NCI-H128 (cell line): ENCODE data around the gene VWA7.
A peak's percentile ranks its signal among the peaks of the same experiment; 100 is the strongest.
"Not testable (repeated sequence)": the region's sequence is repeated elsewhere in the genome, so short reads cannot be mapped to it uniquely, and the experiment has no call there.

Experiments used
- DNase-seq: peaks from one replicate; lab custom pipeline; 2025; ENCODE audit not compliant: unreplicated experiment; lab: John Stamatoyannopoulos, UW

Gene VWA7

DNA sequence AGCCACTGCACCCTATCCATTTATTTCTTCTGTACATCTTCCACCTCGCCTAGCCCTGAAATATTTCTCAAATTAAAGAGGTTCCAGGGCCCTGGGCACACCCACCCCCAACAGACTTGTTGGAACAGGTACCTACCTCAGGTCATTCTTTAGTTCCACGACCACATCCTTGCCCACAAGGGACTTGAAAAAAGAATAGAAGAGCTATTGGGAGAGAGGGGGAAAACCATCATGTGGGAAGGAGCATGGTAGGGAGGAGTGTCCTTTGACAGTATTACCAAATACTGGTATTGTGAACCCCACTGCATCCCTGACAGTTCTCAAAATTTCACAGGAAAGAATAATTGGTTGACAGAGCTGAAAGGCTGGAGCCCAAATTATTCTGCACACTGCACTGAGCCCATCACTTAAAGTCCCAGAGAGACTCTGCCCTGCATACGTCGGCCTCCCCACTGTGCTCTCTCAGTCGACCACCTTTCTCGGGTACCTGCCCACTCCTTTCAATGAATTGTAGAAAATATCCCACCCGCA is 28.9 kb upstream of the VWA7 start:
- DNase-seq = no peak

DNA sequence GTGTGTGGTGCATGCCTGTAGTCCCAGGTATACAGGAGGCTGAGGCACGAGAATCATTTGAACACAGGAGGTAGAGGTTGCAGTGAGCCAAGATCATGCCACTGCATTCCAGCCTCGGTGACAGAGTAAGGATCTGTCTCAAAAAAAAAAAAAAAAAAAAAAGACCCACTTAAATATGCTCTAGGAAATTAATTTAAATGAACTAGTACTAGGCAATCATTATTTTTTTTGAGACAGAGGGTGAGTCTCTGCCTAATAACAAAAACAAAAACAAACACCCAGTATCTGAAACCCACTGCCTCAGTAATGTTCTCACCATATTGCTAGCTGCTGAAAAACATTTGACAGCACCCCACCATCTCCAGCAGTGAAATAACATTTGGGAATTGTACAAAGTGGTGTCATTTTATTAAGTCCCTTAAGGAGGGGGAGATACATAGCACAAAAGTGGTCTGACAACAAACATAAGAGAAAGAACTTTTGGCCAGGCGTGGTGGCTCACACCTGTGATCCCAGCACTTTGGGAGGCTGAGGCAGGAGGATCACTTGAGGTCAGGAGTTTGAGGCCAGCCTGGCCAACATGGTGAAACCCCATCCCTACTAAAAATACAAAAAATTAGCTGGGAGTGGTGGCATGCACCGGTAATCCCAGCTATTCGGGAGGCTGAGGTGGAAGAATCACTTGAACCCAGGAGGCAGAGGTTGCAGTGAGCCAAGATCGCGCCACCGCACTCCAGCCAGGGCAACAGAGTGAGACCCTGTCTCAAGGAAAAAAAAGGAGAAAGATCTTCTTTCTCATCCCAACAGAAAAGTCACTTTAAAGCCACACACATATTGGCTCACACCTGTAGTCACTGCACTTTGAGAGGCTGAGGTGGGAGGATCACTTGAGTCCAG is 24.2 kb upstream of the VWA7 start:
- DNase-seq = not testable (repeated sequence)

DNA sequence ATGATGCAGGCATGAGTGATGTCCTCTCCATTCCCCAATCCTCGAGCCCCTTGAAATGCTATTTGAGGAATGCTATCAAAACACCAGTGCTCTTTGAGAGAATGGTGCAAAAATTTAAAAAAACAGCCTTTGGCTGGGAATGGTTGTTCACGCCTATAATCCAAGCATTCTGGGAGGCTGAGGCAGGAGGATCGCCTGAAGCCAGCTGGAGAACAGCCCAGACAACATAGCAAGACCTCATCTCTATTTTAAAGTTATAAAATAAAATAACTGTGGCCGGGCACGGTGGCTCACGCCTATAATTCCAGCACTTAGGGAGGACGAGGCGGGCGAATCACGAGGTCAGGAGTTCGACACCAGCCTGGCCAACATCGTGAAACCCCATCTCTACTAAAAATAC is 22.7 kb upstream of the VWA7 start:
- DNase-seq = no peak

DNA sequence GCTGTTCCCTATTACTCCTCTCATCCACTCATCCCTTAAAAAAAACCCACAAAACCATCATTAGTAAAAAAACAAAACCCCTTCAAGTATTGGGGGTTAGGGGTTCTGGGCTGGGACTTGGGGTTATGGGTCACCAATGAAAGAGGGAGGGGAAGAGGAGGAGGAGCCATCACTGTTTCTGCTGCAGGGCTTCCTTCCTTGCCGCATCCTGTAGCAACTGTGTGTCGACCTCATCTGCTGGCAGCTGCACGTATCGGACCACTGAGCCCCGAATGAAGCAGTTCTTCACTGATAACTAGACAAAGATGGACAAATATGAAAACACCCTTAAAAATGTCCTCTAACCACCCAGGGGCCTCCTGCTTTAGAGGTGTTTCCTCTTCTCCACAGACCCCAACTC is 20.5 kb upstream of the VWA7 start:
- no peak for DNase-seq

DNA sequence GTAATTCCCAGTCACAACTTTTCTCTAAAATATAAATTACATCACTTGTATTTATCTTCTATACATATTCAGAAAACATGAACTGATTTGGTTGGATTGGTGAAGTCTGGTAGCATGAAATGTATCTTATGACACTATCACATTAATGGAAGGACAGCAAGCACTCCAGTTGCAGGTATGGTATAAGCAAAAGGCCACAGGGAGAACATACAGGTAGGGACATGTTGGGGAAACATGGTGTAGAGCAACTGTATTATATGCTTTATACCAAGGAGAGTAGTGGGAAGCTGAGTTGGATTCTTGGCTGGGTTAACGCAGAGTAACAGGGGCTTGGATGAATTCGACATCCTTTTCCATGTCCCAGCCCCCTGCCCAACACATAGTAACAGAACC is 19.9 kb upstream of the VWA7 start:
- DNase-seq = no peak

DNA sequence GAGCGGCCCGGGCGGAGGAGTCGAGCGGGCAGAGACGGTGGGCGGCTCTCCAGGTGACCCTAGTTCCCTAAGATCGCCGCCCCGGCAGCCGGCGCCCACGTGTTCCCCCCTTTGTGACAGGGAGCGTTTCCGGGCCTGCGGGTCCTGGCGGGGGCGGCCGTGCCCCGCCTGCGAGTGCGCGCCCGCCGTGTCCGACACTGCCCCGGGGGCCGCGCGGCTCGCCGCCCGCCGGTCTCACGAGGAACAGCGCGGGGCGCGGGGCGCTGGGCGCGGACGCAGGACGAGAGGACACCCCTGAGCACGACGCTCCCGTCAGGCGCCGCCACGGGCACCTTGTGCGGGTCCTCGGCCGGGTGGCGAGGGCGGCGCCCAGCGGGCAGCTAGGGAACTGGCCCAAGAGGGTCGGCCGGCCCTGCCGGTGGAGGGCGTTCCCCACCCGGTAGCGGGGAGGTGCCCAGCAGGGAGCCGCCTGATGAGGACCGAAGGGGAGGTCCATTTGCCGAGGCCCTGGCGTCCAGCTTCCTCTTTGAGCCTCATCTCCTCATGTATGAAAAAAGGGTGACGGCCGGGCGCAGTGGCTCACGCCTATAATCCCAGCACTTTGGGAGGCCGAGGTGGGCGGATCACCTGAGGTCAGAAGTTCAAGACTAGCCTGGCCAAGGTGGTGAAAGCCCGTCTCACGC is 18.6 kb upstream of the VWA7 start, which contains the start of gene VARS1:
TSS of gene VARS1 (minus strand) at position 137 of the 683 bp plus-strand sequence. CDS start 535 bp downstream, outside the sequence.
- DNase-seq = peak; percentile 79

DNA sequence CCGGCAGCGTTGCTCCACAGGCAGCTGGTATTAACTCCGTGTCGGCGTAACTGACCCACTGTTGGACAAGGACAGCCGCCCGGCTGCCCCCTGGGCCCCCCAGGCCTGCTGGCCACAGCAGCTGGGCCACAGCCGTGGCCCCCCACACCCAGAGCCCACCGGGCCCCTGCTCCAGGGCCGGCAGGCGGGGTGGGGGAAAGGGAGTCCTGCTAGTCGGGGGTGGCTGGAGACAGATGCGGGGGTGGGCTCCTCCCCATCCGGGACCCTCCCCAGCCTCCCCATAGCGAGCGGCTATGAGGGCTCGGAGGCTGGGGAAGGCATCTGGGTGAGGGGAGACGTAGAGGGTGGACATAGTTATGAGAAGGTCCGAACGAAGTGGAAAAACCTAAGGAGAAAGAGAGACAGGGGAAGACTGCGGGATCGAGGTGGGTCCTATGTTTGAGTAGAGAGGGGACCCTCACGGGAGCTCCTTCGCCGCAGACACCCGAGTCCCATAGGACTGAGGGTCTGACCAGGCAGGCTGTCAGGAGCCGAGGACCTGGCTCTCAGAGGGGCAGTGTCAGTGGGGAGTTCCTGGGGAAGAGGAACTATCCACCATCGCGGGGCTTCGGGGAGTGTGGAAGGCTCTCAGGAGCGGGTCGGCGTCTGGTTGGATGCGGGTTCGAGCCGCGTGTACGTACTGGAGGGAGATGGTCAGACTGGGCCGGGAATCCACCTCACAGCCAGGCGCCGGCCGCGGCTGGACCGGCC is 17.9 kb upstream of the VWA7 start:
- DNase-seq = no peak

DNA sequence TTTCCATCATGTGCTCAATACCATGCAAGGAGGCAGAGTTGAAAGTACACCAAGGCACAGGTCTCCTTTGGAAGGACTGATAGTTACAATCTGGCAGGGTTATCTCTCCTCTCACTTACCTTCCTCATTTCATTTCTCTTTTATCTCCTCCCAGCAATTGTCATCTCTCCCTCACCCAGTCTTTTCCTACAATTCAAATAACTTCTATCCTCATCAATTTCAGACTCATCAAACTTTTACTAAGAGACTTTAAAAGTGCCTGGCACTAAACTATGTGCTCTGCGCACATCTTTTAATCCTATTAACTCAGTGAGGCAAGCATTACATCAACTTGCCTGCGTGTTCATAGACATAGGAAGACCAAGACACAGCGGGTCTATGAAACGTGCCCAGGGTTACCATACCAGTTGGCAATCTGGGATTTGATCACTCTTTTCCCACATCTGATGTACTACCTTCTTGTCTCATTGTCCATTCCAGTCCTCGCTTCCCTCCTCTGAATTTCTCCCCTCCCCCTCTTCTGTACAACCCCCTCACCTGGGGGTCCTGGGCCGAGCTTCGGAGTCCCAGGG is 17.3 kb upstream of the VWA7 start:
- no peak for DNase-seq

DNA sequence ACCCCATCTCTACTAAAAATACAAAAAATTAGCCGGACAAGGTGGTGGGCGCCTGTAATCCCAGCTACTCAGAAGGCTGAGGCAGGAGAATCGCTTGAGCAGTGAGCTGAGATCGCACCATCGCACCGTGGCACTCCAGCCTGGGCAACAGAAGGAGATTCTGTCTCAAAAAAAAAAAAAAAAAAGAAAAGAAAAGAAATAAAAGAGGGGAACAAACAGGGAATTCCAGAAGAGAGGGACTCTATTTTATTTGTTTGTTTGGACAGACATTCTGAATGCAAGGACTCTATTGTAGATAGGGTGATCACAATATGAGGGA is 16.8 kb upstream of the VWA7 start:
- not testable (repeated sequence) for DNase-seq

DNA sequence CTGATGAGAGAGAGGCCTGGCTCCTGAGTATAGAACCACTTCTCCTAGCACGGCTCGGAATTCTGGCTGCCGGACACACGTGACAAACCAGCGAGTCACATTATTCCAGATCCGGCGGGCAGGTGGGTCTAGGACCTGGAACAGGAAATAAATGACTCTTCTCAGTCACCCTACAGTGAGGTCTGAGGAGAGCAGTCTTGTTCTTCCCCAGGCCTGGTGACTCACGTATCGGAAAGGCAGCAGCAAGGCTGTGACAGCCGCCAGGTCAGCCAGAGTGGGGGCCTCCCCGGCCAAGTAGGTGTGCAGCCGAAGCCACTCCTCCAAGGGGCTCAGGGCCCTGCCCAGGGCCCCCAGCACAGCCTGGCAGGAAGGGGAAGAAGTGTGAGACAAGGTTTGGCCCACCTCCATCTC is 15.6 kb upstream of the VWA7 start:
- DNase-seq = no peak

DNA sequence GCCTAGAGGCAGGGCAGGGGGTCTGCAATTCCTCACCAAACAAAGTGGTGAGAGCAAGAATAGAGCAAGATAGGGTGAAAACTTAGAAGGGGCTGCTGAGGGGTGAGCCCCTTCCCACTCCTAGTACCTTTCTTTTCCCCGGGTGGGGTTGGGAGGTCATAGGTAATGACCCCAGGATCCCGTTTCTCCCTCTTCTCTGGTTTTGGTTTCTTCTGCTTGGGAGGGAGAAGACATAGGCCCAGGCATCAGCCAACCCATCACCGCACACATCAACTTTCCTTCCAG is 14.9 kb upstream of the VWA7 start:
- no peak for DNase-seq

DNA sequence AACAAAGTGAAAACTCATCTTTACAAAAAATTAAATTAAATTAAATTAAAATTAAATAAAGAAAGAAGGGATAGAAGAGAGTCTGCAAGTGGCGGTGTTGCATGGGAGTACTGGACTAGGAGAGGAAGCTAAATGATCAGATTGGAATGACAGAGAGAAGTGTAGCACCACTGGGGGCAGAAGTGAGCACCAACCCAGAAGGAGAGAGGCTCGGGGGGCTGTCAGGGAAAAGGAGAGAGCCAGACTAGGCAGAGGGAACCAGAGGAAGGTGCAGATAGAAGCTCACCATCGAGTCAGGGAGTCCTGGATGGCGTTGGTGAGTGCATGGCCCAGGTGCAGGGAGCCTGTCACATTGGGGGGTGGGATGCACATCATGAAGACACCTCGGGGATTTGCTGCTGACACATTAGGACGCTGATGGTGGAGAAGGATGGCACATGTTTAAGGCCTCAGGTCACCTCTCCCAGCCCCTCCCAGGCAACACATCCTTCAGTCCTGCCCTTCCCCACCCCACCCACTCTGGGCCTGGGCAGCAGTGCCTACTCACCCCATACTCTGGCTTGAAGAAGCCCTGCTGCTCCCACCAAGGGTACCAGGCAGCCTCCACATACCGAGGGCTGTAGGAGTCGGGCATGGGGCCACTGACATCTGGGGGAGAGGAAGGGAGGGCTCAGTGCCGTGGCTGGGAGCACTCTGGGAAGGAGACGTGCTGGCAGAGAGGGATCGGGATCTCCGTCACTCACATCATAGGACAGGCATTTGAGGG is 14.4 kb upstream of the VWA7 start:
- DNase-seq = peak; percentile 25

DNA sequence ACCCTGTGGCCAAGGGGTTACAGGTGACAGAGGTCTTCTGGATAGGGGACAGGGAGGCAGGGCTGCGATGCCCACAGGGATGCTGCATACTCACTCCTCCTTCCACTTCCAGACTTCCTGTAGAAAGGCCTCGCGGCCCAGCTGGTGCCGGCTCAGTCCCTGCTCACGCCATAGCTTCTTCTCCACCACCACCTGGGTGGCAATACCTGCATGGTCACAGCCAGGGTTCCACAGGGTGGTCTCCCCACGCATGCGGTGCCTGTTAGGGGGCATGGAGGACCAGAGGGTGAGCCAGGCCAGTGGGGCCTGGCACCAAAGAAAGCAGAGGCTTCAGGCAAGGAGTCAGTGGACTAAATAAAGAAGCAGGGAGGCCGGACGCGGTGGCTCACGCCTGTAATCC is 8.3 kb upstream of the VWA7 start:
- no peak for DNase-seq

DNA sequence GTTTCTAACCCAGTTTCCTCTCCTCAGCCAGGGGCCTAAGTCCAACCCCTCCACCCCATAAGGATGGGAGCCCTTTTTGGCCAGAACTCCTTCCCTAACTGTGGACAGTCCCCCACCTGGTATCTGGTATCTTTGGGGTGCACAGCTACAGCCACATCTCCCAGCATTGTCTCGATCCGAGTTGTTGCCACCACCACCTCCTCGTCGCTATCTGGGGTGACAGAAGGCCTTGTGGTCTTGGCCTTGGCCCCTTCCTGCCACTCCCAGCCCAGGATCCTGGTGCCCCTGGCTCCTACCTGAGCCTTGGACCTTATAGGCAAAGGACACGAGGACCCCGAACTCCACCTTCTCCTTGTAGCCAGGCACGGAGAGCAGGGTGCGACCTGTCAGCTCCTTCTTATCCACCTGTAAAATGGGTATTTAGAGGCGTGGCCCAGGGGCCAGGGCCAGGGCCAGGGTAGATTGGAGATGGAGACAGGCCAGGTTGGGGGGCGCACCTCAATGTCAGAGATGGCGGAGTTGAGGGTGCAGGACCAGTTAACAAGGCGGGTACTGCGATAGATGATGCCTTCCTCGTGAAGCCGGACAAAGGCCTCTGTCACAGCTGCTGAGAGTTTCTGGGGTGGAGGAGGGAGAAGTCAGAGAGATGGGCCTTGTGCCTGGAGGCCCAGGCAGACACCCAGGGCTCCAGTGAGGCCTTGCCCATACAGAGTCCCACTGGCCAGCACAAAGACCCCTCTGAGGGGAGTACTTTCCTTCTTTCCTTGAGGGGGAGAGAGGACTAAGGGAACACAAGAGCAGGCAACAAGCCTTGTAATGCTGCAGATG is 7.2 kb upstream of the VWA7 start:
- no peak for DNase-seq

DNA sequence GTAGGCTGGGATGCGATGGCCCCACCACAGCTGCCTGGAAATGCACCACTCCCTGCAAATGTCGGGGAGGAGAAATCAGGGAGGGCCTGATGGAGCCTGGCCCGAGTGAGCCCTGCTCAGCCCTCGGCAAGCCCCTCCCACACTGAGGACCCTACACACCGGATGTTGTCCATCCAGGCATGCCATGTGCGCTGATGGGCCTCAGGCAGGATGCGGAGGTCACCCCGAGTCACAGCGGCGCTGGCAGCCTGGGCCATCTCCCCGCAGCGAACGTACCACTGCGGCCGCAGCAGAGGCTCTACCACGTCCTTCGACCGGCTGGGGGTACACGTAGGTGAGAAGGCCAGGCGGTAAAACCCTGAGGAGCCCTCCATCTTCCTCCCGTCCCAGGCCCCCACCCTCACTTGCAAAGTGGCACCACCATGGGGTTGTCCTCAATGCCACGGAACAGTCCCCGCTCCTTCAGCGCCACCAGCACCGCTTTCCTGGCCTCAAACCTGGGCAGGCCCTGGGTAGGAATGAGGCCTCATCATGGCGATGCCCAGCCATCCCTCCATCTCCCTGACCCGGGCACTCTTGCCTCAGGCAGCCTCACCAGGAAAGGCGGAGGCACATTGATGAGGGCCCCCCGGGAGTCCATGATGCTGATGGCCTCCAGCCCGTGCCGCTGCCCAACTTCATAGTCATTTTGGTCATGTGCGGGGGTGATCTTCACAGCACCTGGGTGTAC is 5.2 kb upstream of the VWA7 start:
- DNase-seq = no peak

DNA sequence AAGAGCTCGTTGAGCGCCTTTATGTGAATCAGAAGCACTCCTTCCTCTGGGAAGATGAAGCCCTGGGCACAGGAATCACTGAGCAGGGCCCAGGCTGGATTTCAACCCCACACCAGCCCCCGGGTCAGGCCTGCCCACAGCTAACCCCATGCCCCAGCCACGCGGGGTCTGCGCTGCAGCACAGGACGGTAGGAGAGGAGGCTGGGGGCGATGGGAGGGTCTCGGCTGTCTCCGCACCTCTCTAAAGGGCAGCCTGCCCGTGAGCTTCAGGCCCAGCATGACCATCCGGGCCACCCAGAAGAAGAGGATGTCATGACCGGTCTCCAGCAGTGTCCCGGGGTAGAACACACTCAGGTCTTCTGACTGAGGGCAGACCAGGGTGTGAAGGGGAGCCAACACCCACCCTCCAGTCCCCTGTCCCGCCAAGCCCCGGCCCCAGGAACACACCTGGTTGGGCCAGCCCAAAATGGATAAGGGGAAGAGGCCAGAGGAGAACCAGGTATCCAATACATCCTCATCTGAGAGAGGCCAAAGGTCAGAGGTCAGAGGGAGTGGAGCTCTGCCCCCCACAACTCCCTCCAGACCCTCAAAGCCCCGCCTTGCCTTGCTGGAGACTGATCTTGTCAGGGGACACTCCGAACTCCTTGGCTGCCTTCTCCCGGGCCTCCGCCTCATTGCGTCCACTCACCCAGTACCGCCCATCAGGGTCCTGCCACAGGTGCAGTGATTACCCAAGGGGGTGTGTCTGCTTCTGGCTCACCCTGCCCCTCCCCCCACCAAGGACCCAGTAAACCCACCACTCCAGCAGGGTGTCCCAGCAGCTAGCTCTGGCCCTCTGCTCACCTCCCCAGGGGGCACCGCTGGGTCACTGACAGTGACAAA is 4.4 kb upstream of the VWA7 start:
- DNase-seq = no peak

DNA sequence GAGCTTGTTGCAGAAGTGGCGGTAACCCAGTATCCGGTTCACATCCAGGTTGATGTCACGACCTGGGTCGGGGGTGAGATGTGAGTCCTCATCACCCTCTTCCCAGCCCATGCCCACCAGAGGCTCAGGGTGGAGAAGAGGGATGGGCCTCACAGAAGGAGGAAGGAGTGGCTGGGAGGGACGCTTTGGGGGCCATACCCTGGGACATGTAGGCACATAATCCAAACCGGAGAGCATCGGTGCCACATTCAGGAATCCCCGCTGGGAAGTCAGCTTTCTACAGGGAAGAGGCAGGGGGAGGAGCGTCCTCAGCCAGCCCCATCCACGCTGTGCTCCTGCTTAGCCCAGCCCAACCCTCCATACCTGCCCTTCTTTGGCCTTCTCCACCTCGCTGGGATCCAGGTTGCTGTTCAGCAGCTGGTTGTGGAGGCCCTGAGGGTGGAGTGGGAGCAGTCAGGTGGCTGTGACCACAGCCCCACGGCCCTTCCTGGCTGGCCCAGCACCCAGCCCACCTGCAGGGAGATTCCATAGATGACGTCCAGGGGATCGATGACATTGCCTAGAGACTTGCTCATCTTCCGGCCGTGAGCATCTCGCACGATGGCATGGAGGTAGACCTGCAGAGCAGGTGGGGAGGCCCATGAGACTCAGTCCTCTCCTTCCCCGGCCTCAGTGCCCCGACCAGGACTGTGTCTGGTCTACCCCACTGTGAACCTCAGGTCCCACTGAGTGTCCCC is 3.5 kb upstream of the VWA7 start:
- no peak for DNase-seq

DNA sequence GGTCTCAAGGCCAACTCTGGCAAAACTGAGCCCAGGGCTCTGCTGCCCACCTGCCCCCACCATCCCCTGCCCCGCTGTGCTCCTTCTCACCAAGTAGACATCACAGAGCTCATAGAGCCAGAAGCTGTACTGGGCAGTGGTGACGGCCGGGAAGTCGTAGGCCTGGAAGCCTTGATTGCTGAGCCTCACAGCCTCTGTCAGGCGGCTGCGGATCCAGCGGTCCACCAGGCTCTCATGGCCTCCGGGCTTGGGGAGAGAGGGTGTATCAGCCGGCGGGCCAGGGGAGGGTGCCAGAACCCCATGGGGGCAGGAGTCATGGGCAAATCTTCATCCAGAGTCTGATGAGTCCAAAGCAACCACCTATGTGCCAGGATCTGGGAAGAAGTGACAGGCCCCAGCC is 2.8 kb upstream of the VWA7 start:
- no peak for DNase-seq
